Nucleus accumbens (tissue), 56 donors: ENCODE data around the gene RNF180.
A peak's percentile ranks its signal among the peaks of the same experiment; 100 is the strongest.
"Not testable (repeated sequence)": the region's sequence is repeated elsewhere in the genome, so short reads cannot be mapped to it uniquely, and the experiment has no call there.

Experiments used
- DNase-seq, 56 donors: peaks; one replicate each; lab custom pipeline; 2025; lab: John Stamatoyannopoulos, UW

RNF180 gene

DNA sequence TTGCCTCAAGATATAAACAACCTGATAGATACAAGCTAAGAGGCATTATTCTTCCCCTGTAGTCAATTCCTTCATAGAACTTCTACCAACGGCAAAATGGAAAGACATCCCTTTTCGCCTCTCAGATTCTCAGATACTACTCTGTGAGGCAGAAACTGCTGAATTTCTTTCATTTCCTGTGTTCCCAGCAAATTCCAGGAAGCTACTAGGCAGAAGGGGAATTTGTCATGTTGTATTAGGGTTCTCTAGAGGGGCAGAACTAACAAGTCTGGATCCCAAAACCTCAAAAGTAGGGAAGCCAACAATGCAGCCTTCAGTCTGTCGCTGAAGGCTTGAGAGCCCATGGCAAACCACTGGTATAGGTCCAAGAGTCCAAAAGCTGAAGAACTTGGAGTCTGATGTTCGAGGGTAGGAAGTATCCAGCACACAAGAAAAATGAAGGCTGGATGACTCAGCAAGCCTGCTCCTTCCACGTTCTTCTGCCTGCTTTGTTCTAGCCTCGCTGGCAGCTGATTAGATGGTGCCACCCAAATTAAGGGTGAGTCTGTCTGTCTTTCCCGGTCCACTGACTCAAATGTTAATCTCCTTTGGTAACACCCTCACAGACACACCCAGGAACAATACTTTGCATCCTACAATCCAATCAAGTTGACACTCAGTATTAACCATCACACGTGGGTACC lies 15.2 kb downstream of the RNF180 start:
- DNase-seq: peak in 10 of 56 donors; percentile 0 to 18 (median 10)

DNA sequence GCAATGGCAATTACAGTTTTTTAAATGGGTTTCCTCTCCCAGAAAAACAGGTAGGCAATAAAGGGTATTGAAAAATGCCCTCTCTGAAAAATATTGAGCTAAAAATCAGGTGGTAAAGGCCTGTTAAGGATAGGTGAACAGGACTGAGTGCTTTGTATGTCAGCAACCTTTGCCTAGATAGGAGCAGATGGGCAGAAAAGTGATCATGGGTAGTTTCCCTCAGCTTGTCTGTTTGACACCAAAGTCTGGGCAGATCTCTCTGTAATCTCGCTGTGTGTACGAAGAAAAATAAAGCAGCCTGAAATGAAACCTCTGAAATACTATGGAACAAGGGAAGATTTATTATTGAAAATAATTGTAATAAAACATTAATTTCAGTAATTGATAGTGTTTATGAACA lies 15.8 kb downstream of the RNF180 start:
- DNase-seq: no peak

DNA sequence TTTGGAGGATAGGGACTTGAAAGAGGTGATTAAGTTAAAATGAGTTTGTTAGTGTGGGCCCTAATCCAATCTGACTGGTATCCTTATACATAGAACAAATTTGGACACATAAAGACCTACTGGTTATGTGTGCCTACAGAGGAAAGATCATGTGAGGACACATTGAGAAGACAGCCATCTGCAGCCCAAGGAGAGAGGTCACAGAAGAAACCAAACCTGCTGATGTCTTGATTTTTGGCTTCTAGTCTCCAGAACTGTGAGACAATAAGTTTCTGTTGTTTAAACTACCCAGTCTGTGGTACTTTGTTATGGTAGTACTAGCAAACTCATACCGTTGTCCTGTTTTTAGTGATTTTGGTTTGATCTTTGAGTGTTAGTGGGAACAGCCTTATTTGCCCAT lies 18.3 kb downstream of the RNF180 start:
- DNase-seq: no peak

- DNase-seq: no peak
These were observed 19.2 kb downstream of the RNF180 start for GRCh38 chr5:64184832-64185231.

GRCh38 chr5:64188776-64189175 lies 23.1 kb downstream of the RNF180 start:
- no peak for DNase-seq

- DNase-seq: no peak
These were observed 25.1 kb downstream of the RNF180 start for GRCh38 chr5:64190562-64191306.

DNA sequence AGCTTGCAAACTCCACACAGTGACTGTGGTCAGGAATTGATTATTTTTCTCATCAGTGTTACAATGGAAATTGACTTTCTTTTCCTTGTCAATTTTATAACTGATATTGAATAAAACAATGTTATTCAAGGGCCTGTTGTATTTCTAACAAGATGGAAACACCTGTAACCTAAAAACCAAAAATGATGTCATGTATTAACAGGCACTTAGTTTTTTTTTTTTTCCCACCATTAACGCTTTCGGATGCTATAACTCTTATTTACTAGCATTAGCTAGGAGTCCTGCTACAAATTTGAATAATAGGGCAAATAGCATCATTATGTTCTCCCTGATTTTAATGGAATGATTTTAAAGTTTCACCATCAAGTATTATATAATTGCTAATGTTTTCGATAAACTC lies 30.3 kb downstream of the RNF180 start:
- DNase-seq: no peak

- DNase-seq: no peak
These were observed 33.8 kb downstream of the RNF180 start for GRCh38 chr5:64199425-64199824.

- no peak for DNase-seq
These were observed 36.4 kb downstream of the RNF180 start for GRCh38 chr5:64201996-64202395.

GRCh38 chr5:64206653-64207052 lies 41.0 kb downstream of the RNF180 start:
- DNase-seq: no peak

GRCh38 chr5:64207978-64208377 lies 42.3 kb downstream of the RNF180 start:
- DNase-seq: no peak

GRCh38 chr5:64209353-64209752 lies 43.7 kb downstream of the RNF180 start:
- no peak for DNase-seq

DNA sequence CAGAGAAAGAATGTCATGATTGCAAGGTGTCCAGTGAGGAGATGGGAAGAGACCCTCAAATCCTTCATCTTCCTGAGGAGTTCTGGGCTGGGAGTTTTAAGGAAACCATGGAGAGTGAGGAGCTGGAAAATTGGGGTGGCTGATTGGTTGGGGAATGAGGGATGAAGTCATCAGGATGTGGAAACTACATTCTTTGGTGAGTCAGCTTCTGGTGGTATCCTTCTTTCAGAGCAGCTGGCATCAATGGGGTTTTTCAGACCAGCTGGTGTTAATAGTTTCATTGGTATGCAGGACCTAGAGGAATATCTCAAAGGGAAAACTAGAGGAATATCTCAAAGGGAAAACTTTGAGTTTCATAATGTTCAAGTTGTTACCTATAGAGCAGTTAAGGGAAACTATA lies 45.2 kb downstream of the RNF180 start:
- no peak for DNase-seq

DNA sequence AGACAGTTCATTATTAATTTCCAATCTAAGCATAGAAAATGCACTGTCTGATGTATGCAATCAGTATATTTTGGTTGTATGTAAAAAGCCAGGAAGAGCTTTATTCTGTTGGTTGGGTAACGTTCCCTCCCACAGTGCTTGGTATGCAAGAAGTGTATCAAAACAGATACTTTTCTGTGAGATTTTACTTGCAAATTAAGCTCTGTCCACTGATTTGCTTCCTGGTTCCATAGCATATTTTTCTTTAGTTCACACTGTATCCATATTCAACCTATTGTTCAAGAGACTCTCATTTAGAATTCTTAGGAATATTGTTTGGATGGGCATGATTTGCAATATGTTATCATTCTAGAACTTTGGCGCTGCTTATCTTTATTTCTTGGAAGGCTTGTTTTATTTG lies 47.4 kb downstream of the RNF180 start:
- no peak for DNase-seq

DNA sequence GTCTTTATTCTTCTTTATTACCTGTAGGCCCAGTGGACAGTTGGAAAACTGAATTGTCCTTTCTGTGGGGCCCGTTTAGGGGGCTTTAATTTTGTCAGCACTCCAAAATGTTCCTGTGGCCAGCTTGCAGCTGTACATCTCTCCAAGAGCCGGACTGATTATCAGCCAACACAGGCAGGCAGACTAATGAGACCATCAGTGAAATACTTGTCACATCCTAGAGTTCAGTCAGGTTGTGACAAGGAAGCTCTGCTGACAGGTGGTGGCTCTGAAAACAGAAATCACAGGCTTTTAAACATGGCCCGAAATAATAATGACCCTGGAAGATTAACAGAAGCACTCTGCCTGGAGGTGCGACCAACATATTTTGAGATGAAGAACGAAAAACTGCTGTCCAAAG lies 47.9 kb downstream of the RNF180 start:
- DNase-seq: peak in 2 of 56 donors; percentile 11 to 16

- DNase-seq: no peak
These were observed 48.5 kb downstream of the RNF180 start for GRCh38 chr5:64214132-64214531.

GRCh38 chr5:64221911-64222310 lies 56.3 kb downstream of the RNF180 start:
- no peak for DNase-seq

- not testable (repeated sequence) for DNase-seq
These were observed 59.8 kb downstream of the RNF180 start for GRCh38 chr5:64225286-64225981.

GRCh38 chr5:64227131-64227537 lies 61.5 kb downstream of the RNF180 start:
- not testable (repeated sequence) for DNase-seq

GRCh38 chr5:64229163-64229774 lies 63.6 kb downstream of the RNF180 start:
- DNase-seq: no peak

- no peak for DNase-seq
These were observed 95.1 kb downstream of the RNF180 start for GRCh38 chr5:64260756-64261155.
